HEK293 (cell line): ENCODE measurements around the gene BLOC1S3.

ENCODE experiments used
- AEBP2 ChIP-seq: fragments of 450-650 bp; formaldehyde crosslinking; IDR thresholded peaks from 2 replicates; pipeline ENCODE4 v1.5.1; 2016; ENCODE audit warnings: missing biosample characterization, missing genetic modification characterization, borderline replicate concordance
- ELK4 ChIP-seq: IDR thresholded peaks from 2 replicates; pipeline ENCODE4 v1.6.1; 2011; ENCODE audit warnings: mild to moderate bottlenecking, low read depth, low read length, borderline replicate concordance
- KLF8 ChIP-seq: fragments of 450-650 bp; formaldehyde crosslinking; IDR thresholded peaks from 2 replicates; pipeline ENCODE4 v1.5.1; 2016; ENCODE audit warnings: missing biosample characterization, missing genetic modification characterization
- OSR2 ChIP-seq: fragments of 450-650 bp; formaldehyde crosslinking; IDR thresholded peaks from 2 replicates; pipeline ENCODE4 v1.5.1; 2016; ENCODE audit warnings: missing biosample characterization, missing genetic modification characterization
- PBX3 ChIP-seq: sonication (generic); formaldehyde crosslinking; IDR thresholded peaks from 2 replicates; pipeline ENCODE4 v1.8.1; 2022; ENCODE audit warnings: mild to moderate bottlenecking, moderate library complexity, missing genetic modification reagents
- PRDM10 ChIP-seq: fragments of 450-650 bp; formaldehyde crosslinking; IDR thresholded peaks from 2 replicates; pipeline ENCODE4 v1.5.1; 2016; ENCODE audit warnings: missing biosample characterization, missing genetic modification characterization
- RBAK ChIP-seq: fragments of 450-650 bp; formaldehyde crosslinking; IDR thresholded peaks from 2 replicates; pipeline ENCODE4 v1.5.1; 2016; ENCODE audit warnings: missing biosample characterization, missing genetic modification characterization
- SCRT2 ChIP-seq: fragments of 450-650 bp; formaldehyde crosslinking; IDR thresholded peaks from 2 replicates; pipeline ENCODE4 v1.5.1; 2016; ENCODE audit warnings: missing biosample characterization, missing genetic modification characterization
- ZBTB26 ChIP-seq: fragments of 450-650 bp; formaldehyde crosslinking; optimal IDR thresholded peaks from 2 replicates; pipeline ENCODE3; 2016; ENCODE audit warnings: missing biosample characterization, mild to moderate bottlenecking, missing genetic modification characterization
- ZIC2 ChIP-seq: fragments of 450-650 bp; formaldehyde crosslinking; IDR thresholded peaks from 2 replicates; pipeline ENCODE4 v1.5.1; 2016; ENCODE audit warnings: missing biosample characterization, missing genetic modification characterization
- ZNF138 ChIP-seq: fragments of 450-650 bp; formaldehyde crosslinking; IDR thresholded peaks from 2 replicates; pipeline ENCODE4 v1.5.1; 2016; ENCODE audit warnings: missing biosample characterization, missing genetic modification characterization, borderline replicate concordance
- ZNF184 ChIP-seq: fragments of 450-650 bp; IDR thresholded peaks from 2 replicates; pipeline ENCODE4 v1.5.1; 2018; ENCODE audit warnings: missing biosample characterization, mild to moderate bottlenecking, missing genetic modification characterization
- ZNF23 ChIP-seq: fragments of 450-650 bp; formaldehyde crosslinking; IDR thresholded peaks from 2 replicates; pipeline ENCODE4 v1.5.1; 2016; ENCODE audit warnings: missing biosample characterization, missing genetic modification characterization, borderline replicate concordance
- ZNF266 ChIP-seq: fragments of 450-650 bp; formaldehyde crosslinking; IDR thresholded peaks from 2 replicates; pipeline ENCODE4 v1.5.1; 2016; ENCODE audit warnings: missing biosample characterization, missing genetic modification characterization, low read depth
- ZNF341 ChIP-seq: fragments of 450-650 bp; formaldehyde crosslinking; IDR thresholded peaks from 2 replicates; pipeline ENCODE4; 2016; ENCODE audit warnings: low read depth, missing biosample characterization, missing genetic modification characterization
- ZNF354C ChIP-seq: fragments of 450-650 bp; formaldehyde crosslinking; IDR thresholded peaks from 2 replicates; pipeline ENCODE4 v1.5.1; 2016; ENCODE audit warnings: missing biosample characterization, missing genetic modification characterization, low read depth, borderline replicate concordance
- ZNF391 ChIP-seq: fragments of 450-650 bp; formaldehyde crosslinking; IDR thresholded peaks from 2 replicates; pipeline ENCODE4 v1.5.1; 2016; ENCODE audit warnings: low read depth, missing biosample characterization, missing genetic modification characterization, borderline replicate concordance
- ZNF394 ChIP-seq: fragments of 450-650 bp; formaldehyde crosslinking; IDR thresholded peaks from 2 replicates; pipeline ENCODE4 v1.5.1; 2016; ENCODE audit warnings: missing biosample characterization, missing genetic modification characterization, mild to moderate bottlenecking, moderate library complexity, borderline replicate concordance
- ZNF404 ChIP-seq: fragments of 450-650 bp; formaldehyde crosslinking; IDR thresholded peaks from 2 replicates; pipeline ENCODE4 v1.5.1; 2017; ENCODE audit warnings: missing biosample characterization, missing genetic modification characterization
- ZNF449 ChIP-seq: fragments of 450-650 bp; formaldehyde crosslinking; IDR thresholded peaks from 2 replicates; pipeline ENCODE4 v1.5.1; 2017; ENCODE audit warnings: missing biosample characterization, mild to moderate bottlenecking, missing genetic modification characterization, moderate library complexity
- ZNF513 ChIP-seq: fragments of 450-650 bp; IDR thresholded peaks from 2 replicates; pipeline ENCODE4 v1.5.1; 2018; ENCODE audit warnings: missing biosample characterization, missing genetic modification characterization
- ZNF529 ChIP-seq: fragments of 450-650 bp; formaldehyde crosslinking; IDR thresholded peaks from 2 replicates; pipeline ENCODE4 v1.5.1; 2017; ENCODE audit warnings: missing genetic modification characterization, missing biosample characterization; ENCODE audit not compliant: insufficient replicate concordance
- ZNF624 ChIP-seq: fragments of 450-650 bp; formaldehyde crosslinking; IDR thresholded peaks from 2 replicates; pipeline ENCODE4 v1.5.1; 2017; ENCODE audit warnings: missing biosample characterization, missing genetic modification characterization
- ZNF776 ChIP-seq: fragments of 450-650 bp; formaldehyde crosslinking; IDR thresholded peaks from 2 replicates; pipeline ENCODE4 v1.5.0; 2017; ENCODE audit warnings: missing biosample characterization, missing genetic modification characterization, borderline replicate concordance
- ZSCAN23 ChIP-seq: fragments of 450-650 bp; formaldehyde crosslinking; IDR thresholded peaks from 2 replicates; pipeline ENCODE4 v1.5.1; 2016; ENCODE audit warnings: missing biosample characterization, missing genetic modification characterization

Gene BLOC1S3

GRCh38 chr19:45130888-45131615, 47.5 kb upstream of the BLOC1S3 start (continued):
- no peak for TF ChIP-seq ZNF184 (tag by site-specific recombination)
- TF ChIP-seq ZNF449 (tag by site-specific recombination) = no peak
- TF ChIP-seq ZNF529 (tag by site-specific recombination) = no peak
- TF ChIP-seq ZSCAN23 = no peak
- TF ChIP-seq PRDM10 (tag by site-specific recombination) = no peak
- TF ChIP-seq ZNF138 (tag by site-specific recombination) = no peak
- TF ChIP-seq ZBTB26 (tag by site-specific recombination) = no peak
- no peak for TF ChIP-seq OSR2 (tag by site-specific recombination)
- no peak for TF ChIP-seq RBAK (tag by site-specific recombination)
- no peak for TF ChIP-seq ZNF776 (tag by site-specific recombination)
- no peak; the same call in 1 of the 2 replicates for TF ChIP-seq ZNF513
- TF ChIP-seq ZNF391 (tag by site-specific recombination) = no peak
- TF ChIP-seq KLF8 (tag by site-specific recombination) = 0 out of 2 replicates have a peak, but pooled peaks have one; percentile 13
- TF ChIP-seq ZNF354C = no peak
- no peak for TF ChIP-seq AEBP2 (tag by site-specific recombination)
- TF ChIP-seq PBX3 (CRISPR knock-in tag) = no peak
- no peak for TF ChIP-seq ZNF624 (tag by site-specific recombination)
- peak; percentile 63 for TF ChIP-seq SCRT2 (tag by site-specific recombination)
- TF ChIP-seq ZNF266 (tag by site-specific recombination) = no peak
- TF ChIP-seq ZNF341 (tag by site-specific recombination) = no peak
- no peak for TF ChIP-seq ZNF404 (tag by site-specific recombination)
- TF ChIP-seq ZIC2 (tag by site-specific recombination) = peak; percentile 98
- TF ChIP-seq ZNF23 (tag by site-specific recombination) = no peak
- no peak for TF ChIP-seq ZNF394 (tag by site-specific recombination)
- no peak for TF ChIP-seq ELK4
